ENCODE results near the gene BUD23. TPM values are rescaled to one million over a fixed set of nuclear protein-coding genes. Genes with fewer than 3 reads are reported as not detected.

Gene BUD23
- total RNA-seq, 4 donors from 2014 or later, result 22.5 to 50.6 (median 39.3) TPM

DNA sequence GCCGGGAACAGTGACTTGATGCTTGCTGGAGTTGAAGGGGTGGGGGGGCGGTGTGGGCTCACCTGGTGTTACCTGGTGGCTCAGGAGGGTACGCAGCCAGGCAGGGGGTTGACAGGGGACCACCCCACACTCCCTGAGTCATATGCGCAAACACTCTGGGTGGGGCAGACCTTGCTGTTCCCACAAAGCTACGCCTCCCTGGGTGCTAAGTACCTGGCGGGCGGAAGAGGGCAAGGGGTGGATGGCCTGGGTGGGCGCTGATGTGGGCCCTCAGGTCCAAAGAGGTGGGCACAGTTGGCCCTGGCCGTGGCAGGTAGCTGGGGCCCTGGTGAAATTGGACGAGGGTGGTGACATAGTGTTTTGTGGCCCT, 22.1 kb downstream of the BUD23 start:
- H3K4me3 ChIP-seq, result no peak overlapping the region
- no peaks in the 10 kb centered on the region for H3K9me3 ChIP-seq
- DNase-seq (ENCODE audit: low spot score in 2 of 2), result no peak
- no peak overlapping the region for H3K27ac ChIP-seq
- TF ChIP-seq, protein P1, sequence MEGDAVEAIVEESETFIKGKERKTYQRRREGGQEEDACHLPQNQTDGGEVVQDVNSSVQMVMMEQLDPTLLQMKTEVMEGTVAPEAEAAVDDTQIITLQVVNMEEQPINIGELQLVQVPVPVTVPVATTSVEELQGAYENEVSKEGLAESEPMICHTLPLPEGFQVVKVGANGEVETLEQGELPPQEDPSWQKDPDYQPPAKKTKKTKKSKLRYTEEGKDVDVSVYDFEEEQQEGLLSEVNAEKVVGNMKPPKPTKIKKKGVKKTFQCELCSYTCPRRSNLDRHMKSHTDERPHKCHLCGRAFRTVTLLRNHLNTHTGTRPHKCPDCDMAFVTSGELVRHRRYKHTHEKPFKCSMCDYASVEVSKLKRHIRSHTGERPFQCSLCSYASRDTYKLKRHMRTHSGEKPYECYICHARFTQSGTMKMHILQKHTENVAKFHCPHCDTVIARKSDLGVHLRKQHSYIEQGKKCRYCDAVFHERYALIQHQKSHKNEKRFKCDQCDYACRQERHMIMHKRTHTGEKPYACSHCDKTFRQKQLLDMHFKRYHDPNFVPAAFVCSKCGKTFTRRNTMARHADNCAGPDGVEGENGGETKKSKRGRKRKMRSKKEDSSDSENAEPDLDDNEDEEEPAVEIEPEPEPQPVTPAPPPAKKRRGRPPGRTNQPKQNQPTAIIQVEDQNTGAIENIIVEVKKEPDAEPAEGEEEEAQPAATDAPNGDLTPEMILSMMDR (IDR thresholded peaks at IDR 0.05), result no peak
- no peak for TF ChIP-seq POLR2A (IDR thresholded peaks at IDR 0.05)
- TF ChIP-seq EP300 (IDR thresholded peaks at IDR 0.05), result no peak
- H3K27me3 ChIP-seq, result no peaks in the 10 kb centered on the region
- WGBS, 2 donors, result 93% methylated on average over 10 of the region's 10 CpGs
- peaks cover 0 to 14% (median 0%) of the 10 kb centered on the region in 4 donors for H3K4me1 ChIP-seq
- peaks cover 0 to 43% (median 0%) of the 10 kb centered on the region in 3 donors for H3K36me3 ChIP-seq

DNA sequence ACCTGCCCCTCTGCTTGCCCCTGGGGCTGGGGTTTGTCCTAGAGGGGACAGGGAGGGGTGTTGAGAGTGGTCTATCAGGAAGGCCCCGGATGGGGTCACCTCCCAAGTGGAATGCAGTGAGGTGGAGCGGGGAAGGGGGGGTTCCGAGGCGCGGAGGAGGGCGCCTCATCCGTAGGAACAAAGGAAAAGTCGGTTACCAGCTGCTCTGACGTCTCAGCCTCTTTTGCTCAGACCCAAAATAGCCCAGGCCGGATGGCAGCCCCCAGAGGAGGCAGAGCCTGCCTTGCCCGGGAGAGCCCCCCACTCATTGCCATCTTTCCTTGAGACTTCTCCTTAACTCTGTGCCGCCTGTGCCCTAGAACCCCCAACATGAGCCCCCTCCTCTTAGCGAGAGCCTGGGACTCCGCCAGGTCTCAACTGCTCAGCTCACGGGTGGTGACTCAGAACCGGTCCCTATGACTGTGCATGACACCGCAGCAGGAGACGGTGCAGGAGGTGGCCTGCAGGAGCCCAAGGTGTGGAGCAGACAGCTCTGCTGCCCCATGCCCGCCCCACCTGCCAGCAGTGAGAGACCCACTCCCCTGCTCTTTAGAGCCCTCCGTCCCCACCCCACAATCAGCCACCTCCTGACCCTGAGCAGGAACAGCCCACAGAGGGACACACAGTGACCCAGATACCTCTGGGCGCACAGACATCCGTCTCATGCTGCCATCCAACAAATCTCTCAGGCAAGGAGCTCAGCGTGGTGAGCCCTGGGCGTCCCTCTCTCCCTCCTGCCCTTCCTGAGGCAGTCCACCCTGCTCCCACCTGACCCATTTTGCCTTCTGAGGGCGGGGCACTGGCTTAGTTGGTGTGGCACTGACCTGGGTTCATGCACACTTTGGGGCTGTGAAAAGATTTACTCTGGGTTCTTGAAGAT, 23.0 kb downstream of the BUD23 start:
- Histone ChIP-seq H3K27ac (no peak overlapping the region), H3K36me3 (peaks cover 0 to 35% (median 0%) of the 10 kb centered on the region in 3 donors), H3K27me3 (no peaks in the 10 kb centered on the region), H3K4me3 (no peak overlapping the region), H3K4me1 (peaks cover 0 to 14% (median 0%) of the 10 kb centered on the region in 4 donors), H3K9me3 (no peaks in the 10 kb centered on the region)
- TF ChIP-seq POLR2A (IDR thresholded peaks at IDR 0.05) (no peak), EP300 (IDR thresholded peaks at IDR 0.05) (no peak)
- TF ChIP-seq, protein P1 (IDR thresholded peaks at IDR 0.05), result no peak
- 78 to 88% methylated on average over 25 of the region's 25 CpGs for WGBS, 2 donors
- DNase-seq (ENCODE audit: low spot score in 2 of 2), result no peak

DNA sequence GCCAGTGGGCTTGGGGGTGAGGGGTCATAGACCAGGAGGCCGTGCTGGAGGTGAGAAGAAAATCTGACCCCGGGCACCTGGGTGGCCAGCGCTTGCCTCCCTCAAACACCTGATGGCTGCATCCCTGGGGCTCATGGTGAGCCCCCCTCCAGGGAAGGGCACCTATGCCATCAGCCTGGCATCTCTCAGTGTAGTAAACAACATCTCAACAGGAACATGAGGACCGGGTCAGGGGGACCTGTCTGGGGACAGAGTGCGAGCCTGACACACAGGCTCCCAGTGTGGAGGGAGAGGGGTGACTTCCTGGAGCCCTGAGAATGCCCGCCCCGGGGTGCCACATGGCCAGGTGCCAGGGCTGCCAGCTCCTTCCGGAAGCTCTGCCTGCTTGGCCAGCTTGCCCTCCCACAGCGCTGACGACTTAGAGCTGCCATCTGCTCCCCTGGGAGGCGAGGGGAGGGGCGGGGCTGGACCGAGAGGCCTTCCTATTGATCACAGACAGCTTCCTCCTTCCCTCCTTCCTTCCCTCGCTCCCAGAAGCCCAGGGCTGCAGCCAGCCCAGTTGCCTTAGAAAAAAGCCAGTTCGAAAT, 23.7 kb downstream of the BUD23 start:
- 64 to 73% methylated on average over 14 to 15 of the region's 15 CpGs for WGBS, 2 donors
- H3K27me3 ChIP-seq, result no peaks in the 10 kb centered on the region
- no peak overlapping the region for H3K27ac ChIP-seq
- H3K4me3 ChIP-seq, result no peak overlapping the region
- H3K4me1 ChIP-seq, result peaks cover 0 to 14% (median 0%) of the 10 kb centered on the region in 4 donors
- H3K9me3 ChIP-seq, result no peaks in the 10 kb centered on the region
- H3K36me3 ChIP-seq, result peaks cover 0 to 30% (median 0%) of the 10 kb centered on the region in 3 donors
- DNase-seq (ENCODE audit: low spot score in 2 of 2), result no peak
- TF ChIP-seq, protein P1 (IDR thresholded peaks at IDR 0.05), result no peak
- TF ChIP-seq POLR2A (IDR thresholded peaks at IDR 0.05), result no peak
- no peak for TF ChIP-seq EP300 (IDR thresholded peaks at IDR 0.05)

DNA sequence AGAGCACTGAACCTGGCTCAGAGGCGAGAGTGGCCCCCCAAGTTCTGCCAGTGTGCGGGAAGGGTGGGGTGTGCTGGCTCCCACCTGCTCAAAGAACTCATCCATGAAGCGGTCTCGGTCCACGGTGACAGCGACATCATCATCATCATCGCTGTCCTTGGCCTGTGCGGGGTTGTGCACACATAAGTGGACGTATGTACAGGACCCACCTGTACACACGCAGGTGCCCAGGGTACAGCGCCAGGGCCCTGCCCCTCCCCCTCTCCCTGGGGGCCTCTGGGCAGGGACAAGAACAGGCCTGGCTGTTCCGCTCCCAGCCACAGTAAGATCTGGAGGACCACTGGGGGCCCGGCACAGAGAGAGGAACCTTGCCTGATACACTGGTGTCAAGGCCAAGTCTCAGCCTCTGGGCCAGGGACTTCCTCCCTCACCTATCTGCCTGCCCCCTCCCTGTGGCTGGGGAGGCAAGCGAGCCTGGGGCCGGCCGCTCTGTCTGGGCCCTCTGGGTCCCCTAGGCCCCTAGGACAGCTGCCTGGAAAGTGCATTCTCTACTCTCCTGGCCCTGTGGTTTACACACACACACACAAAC, 25.7 kb downstream of the BUD23 start:
- WGBS, 2 donors, result 93 to 95% methylated on average over 12 to 15 of the region's 16 CpGs
- DNase-seq (ENCODE audit: low spot score in 2 of 2), result no peak
- peaks cover 0 to 22% (median 0%) of the 10 kb centered on the region in 3 donors for H3K36me3 ChIP-seq
- no peak overlapping the region for H3K27ac ChIP-seq
- H3K4me1 ChIP-seq, result peaks cover 0 to 7% (median 0%) of the 10 kb centered on the region in 4 donors
- no peaks in the 10 kb centered on the region for H3K9me3 ChIP-seq
- TF ChIP-seq, protein P1 (IDR thresholded peaks at IDR 0.05), result no peak
- no peak for TF ChIP-seq POLR2A (IDR thresholded peaks at IDR 0.05)
- TF ChIP-seq EP300 (IDR thresholded peaks at IDR 0.05), result no peak
- H3K27me3 ChIP-seq, result no peaks in the 10 kb centered on the region
- H3K4me3 ChIP-seq, result no peak overlapping the region

Data from tibial nerve (tissue), 4 donors.